Aorta (tissue), 5 donors: Measurements from ENCODE around the gene RNF115. TPM values are rescaled to one million over a fixed set of nuclear protein-coding genes. Genes with fewer than 3 reads are reported as not detected.
"Not testable (repeated sequence)": the region's sequence is repeated elsewhere in the genome, so short reads cannot be mapped to it uniquely, and the experiment has no call there.

ENCODE experiments used
- ATAC-seq: fragments of 200-7000 bp; cut with Tn5 transposase; one replicate; pipeline ENCODE4 v1.9.1; 2022; ENCODE audit warnings: moderate library complexity; ENCODE audit not compliant: low FRiP score
- DNase-seq, 2 donors: peaks; one replicate each; pipeline ENCODE4 v3.0.0-alpha.2; 2020
- H3K27ac ChIP-seq, 2 donors: one replicate each; pipeline ENCODE4 v1.5.1; 2013; ENCODE audit warnings: low read length in 2 of 2, mild to moderate bottlenecking in 2 of 2, moderate library complexity in 2 of 2, control low read depth in 1 of 2, inconsistent platforms in 1 of 2, low read depth in 1 of 2
- H3K27me3 ChIP-seq, 2 donors: one replicate each; pipeline ENCODE4 v1.6.1; 2013; ENCODE audit warnings: control low read depth in 1 of 2, low read length in 1 of 2, mild to moderate bottlenecking in 1 of 2, moderate library complexity in 1 of 2; ENCODE audit not compliant: insufficient read depth in 2 of 2, control insufficient read depth in 1 of 2
- H3K36me3 ChIP-seq, 2 donors: one replicate each; pipeline ENCODE4 v1.6.1; 2013; ENCODE audit warnings: control low read depth in 1 of 2, low read length in 1 of 2, mild to moderate bottlenecking in 1 of 2; ENCODE audit not compliant: insufficient read depth in 2 of 2, control insufficient read depth in 1 of 2
- H3K4me1 ChIP-seq, 2 donors: one replicate each; pipeline ENCODE4 v1.6.1; 2013; ENCODE audit warnings: low read length in 2 of 2, control low read depth in 1 of 2, mild to moderate bottlenecking in 1 of 2, moderate library complexity in 1 of 2; ENCODE audit not compliant: insufficient read depth in 2 of 2, control insufficient read depth in 1 of 2
- H3K4me3 ChIP-seq, 2 donors: one replicate each; pipeline ENCODE4 v1.5.1; 2013; ENCODE audit warnings: low read length in 2 of 2, control low read depth in 1 of 2, mild to moderate bottlenecking in 1 of 2
- H3K9me3 ChIP-seq: one replicate; pipeline ENCODE4 v1.6.1; 2013; ENCODE audit warnings: mild to moderate bottlenecking, low read length; ENCODE audit not compliant: control insufficient read depth
- WGBS, 2 donors: extraction: QIAGEN DNeasy Blood & Tissue Kit; methylation state at CpG; one replicate each; pipeline ENCODE4 v1.1.7; 2013; 5-methylcytosine and 5-hydroxymethylcytosine counted together
- intact Hi-C, 2 donors: fragments of 100-400 bp; cut with DNase I; formaldehyde crosslinking; loops; one replicate each; pipeline versions ENCODE4 v1.14.2 to v1.15.0; 2022
- polyA plus RNA-seq, 2 donors: library from polyadenylated mRNA; stranded (reverse); fragments of 200-250 nt; gene quantifications; one replicate each; pipeline ENCODE4 v1.2.3, GENCODE V29; 2013
- total RNA-seq, 2 donors: library from RNA; stranded (reverse); fragmentation: NEBNext Ultra II Directional; extraction: Animal tissue kit (Norgen Biotek cat#: 25700); gene quantifications; one replicate each; pipeline ENCODE4 v1.2.1, GENCODE V29; 2021
- donor health status: healthy with polysubstance abuse.
- donor health status: Bipolar disorder and iron deficiency.
- donor health status: DM: no; HTN: no; CAD: no.
- donor health status: DM: no; HTN: no; CAD: no.
- donor health status: DM: yes; HTN: yes; CAD: no.

Gene RNF115
- total and polyA plus RNA-seq, 4 donors = 13.3 to 60.3 (median 22.1) TPM

DNA sequence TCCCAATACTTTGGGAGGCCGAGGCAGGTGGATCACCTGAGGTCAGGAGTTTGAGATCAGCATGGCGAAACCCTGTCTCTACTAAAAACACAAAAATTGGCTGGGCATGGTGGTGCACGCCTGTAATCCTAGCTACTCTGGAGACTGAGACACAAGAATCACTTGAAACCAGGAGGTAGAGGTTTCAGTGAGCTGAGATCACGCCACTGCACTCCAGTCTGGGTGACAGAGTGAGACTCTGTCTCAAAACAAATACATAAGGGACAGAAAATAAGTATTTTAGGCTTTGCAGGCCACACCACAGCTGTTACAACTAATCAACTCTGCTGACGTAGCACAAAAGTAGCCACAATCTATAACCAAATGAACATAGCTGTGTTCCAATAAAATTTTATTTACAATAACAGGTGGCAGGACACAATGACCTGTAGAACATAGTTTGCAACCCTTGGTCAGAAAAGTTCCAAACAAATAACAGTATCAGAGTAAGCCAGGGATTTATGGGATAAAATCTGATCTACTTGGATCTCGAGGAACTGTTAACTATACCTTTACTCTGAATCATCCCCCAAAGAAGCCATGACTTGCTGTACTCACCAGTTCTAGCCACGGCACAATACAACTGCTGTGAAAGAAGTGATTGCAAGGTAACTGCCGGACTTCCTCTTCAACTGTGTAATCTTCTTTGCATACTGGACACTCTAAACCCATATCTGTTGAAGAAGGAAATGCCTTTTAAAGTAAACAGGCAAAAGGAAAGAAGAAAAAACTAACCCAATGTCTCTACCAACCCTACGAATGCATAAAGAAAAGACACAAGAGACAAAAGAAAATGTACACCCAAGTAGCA, 76.3 kb downstream of the RNF115 start:
- H3K4me3 ChIP-seq = no peak overlapping the region
- no peak for ATAC-seq
- H3K4me1 ChIP-seq = no peaks in the 10 kb centered on the region
- H3K27me3 ChIP-seq = no peaks in the 10 kb centered on the region
- no peaks in the 10 kb centered on the region for H3K9me3 ChIP-seq
- peaks cover 9 to 11% of the 10 kb centered on the region in 2 donors for H3K36me3 ChIP-seq
- WGBS, 2 donors = 94 to 97% methylated on average over 9 of the region's 9 CpGs
- intact Hi-C loops = no loop called here
- no peak overlapping the region for H3K27ac ChIP-seq
- no peak for DNase-seq

DNA sequence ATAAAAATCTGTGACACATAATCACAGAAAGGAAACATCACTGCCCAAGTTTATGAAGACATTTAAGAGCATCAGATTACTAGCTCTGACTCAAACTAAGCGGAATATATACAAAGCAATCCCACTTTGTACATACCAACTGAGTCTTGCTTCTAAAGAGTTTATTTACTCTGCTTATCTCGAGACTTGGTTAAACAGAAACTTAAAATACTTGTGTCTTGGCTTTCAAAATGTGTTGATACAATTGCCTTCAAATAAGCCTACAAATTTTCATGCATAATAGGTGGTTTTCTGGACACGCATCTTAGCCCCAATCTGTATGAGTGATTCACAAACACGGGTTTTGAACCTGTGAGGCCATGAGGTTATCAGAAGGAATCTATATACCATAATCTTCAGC, 83.6 kb downstream of the RNF115 start:
- DNase-seq (no peak), ATAC-seq (no peak)
- Histone ChIP-seq H3K27ac (no peak overlapping the region), H3K9me3 (no peaks in the 10 kb centered on the region), H3K4me1 (peaks cover 0 to 2% of the 10 kb centered on the region in 2 donors), H3K36me3 (peaks cover 0 to 6% of the 10 kb centered on the region in 2 donors), H3K4me3 (no peak overlapping the region), H3K27me3 (no peaks in the 10 kb centered on the region)
- intact Hi-C loops = no loop called here
- 11 to 15% methylated on average over 4 of the region's 4 CpGs for WGBS, 2 donors

DNA sequence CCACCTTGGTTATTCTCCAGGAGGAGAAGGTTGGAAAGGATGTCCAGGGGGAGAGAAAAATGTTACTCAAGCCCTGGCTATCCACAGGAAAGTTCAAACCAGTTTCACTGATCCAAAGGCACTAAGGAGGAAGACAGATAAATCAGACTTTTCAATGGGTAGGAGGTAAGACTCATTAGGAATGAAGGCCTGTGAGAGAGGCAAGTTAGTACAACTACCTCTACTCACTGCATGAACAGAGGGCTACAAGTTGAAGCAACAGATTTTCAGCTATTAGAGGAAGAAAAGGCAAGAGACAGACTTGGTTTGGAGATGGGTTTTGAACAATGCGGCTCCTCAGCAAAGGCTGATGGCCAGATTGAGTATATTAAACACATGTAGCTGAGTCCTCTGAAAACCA, 87.7 kb downstream of the RNF115 start:
- Histone ChIP-seq H3K4me3 (no peak overlapping the region), H3K27ac (no peak overlapping the region), H3K4me1 (peaks cover 0 to 2% of the 10 kb centered on the region in 2 donors), H3K27me3 (no peaks in the 10 kb centered on the region), H3K36me3 (no peaks in the 10 kb centered on the region), H3K9me3 (no peaks in the 10 kb centered on the region)
- intact Hi-C loops = no loop called here
- DNase-seq = no peak
- no peak for ATAC-seq
- WGBS, 2 donors = 95 to 100% methylated on average over 1 of the region's 1 CpG

DNA sequence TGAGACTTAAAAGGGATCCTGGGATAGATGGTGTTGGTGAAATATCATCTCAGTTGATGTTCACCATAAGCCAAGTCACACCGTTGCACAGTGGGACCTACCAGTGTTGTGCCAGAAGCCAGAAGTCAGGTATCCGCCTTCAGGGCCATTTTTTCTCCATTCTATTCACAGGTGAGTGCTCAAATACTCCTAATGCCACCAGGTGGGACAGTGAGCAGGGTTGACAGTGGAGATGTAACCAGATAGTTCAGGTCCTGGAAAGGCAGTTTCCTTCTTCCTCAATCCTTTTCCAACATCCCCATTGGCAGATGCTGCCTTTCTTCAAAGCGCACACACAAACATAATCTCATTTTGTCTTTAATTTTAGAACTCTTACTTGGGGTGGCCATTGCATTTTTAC, 93.0 kb downstream of the RNF115 start:
- H3K27ac ChIP-seq = no peak overlapping the region
- ATAC-seq (no peak), DNase-seq (no peak)
- 94 to 97% methylated on average over 3 of the region's 3 CpGs for WGBS, 2 donors
- intact Hi-C loops = no loop called here
- H3K36me3 ChIP-seq = no peaks in the 10 kb centered on the region
- H3K27me3 ChIP-seq = no peaks in the 10 kb centered on the region
- no peak overlapping the region for H3K4me3 ChIP-seq
- H3K4me1 ChIP-seq = no peaks in the 10 kb centered on the region
- H3K9me3 ChIP-seq = no peaks in the 10 kb centered on the region

DNA sequence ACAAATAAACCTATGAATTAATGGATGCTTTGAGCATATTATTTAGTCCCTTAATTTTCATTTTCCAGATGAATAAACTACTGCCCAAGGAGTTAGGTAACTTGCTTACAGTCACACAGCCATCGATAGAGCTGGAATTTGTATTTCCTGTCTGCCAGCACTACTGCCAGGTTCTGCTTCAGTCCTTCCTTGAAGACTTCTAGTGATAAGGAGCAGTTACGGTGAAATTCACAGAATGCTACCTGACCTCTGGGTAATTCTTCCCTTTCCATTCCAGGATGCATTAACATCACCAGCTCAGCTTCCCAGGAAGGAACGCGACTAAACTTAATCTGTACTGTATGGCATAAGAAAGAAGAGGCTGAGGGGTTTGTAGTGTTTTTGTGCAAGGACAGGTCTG, 93.4 kb downstream of the RNF115 start:
- WGBS, 2 donors = 79 to 82% methylated on average over 4 of the region's 4 CpGs
- ATAC-seq (no peak), DNase-seq (no peak)
- H3K36me3 ChIP-seq = no peaks in the 10 kb centered on the region
- intact Hi-C loops = no loop called here
- H3K27ac ChIP-seq = no peak overlapping the region
- H3K27me3 ChIP-seq = no peaks in the 10 kb centered on the region
- no peak overlapping the region for H3K4me3 ChIP-seq
- H3K4me1 ChIP-seq = no peaks in the 10 kb centered on the region
- no peaks in the 10 kb centered on the region for H3K9me3 ChIP-seq

DNA sequence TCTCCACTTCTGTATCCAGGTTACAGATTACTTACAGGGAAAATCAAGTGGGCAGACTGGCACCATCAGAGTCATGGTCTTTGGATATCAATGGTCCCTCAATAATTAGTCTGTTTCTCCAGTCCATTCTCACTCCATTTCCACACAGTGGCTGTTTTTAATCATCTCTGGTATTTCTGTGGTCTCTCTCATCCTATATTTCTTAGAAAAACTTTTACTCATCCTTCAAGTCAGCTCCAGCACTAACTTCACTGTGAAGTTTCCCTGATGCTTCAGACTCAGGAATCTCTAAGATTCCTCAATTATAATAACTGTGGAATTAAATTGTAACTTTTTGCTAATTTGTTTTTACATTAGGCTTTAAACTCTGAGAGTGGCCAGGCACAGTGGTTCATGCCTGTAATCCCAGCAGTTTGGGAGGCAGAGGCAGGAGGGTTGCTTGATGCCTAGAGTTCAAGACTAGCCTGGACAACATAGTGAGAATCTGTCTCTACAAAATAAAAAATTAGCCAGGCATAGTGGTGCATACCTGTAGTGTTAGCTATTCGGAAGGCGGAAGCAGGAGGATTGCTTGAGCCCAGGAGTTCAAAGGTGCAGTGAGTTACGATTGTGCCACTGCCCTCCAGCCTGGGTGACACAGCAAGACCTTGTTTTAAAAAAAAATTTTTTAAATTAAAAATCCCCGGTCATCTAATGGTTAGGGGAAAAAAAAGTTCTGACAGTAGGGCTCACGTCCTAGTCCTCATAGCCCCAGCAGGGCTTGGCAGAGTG, 94.0 kb downstream of the RNF115 start:
- H3K36me3 ChIP-seq = no peaks in the 10 kb centered on the region
- H3K4me3 ChIP-seq = no peak overlapping the region
- H3K9me3 ChIP-seq = no peaks in the 10 kb centered on the region
- no peaks in the 10 kb centered on the region for H3K27me3 ChIP-seq
- no peaks in the 10 kb centered on the region for H3K4me1 ChIP-seq
- DNase-seq = no peak
- no peak for ATAC-seq
- intact Hi-C loops = no loop called here
- no peak overlapping the region for H3K27ac ChIP-seq
- WGBS, 2 donors = 88 to 91% methylated on average over 5 of the region's 5 CpGs

DNA sequence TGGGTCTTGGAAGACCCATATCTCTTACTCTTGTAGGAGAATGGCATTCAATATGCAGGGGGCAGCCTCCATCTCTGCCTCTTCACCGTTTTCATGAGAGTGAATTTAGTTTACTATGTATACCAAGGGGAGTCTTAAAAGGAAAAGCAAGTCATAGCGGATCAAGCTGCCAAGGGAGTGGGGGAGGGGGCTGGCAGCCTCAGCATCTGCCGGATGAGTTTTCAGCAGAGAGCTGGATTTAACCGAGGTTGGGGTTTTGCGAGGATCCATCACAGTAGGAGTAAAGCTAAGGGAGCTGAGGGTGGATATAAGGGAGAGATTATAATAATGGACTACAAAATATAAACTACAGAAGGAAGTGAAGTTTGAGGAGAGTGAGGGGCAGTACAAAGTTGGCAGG, 94.7 kb downstream of the RNF115 start:
- H3K9me3 ChIP-seq = no peaks in the 10 kb centered on the region
- DNase-seq (no peak), ATAC-seq (no peak)
- H3K4me1 ChIP-seq = no peaks in the 10 kb centered on the region
- H3K36me3 ChIP-seq = no peaks in the 10 kb centered on the region
- H3K27ac ChIP-seq = no peak overlapping the region
- intact Hi-C loops = no loop called here
- H3K4me3 ChIP-seq = no peak overlapping the region
- 18 to 39% methylated on average over 5 of the region's 5 CpGs for whole genome bisulfite sequencing, 2 donors
- no peaks in the 10 kb centered on the region for H3K27me3 ChIP-seq

DNA sequence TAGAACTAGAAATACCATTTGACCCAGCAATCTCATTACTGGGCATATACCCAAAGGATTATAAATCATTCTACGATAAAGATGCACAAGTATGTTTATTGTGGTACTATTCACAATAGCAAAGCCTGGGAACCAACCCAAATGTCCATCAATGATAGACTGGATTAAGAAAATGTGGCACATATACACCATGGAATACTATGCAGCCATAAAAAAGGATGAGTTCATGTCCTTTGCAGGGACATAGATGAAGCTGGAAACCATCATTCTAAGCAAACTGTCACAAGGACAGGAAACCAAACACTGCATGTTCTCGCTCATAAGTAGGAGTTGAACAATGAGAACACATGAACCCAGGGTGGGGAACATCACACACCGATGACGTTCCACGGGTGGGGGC, 97.7 kb downstream of the RNF115 start:
- 96 to 98% methylated on average over 5 of the region's 5 CpGs for WGBS, 2 donors
- DNase-seq, H3K4me1 ChIP-seq, H3K27ac ChIP-seq, H3K27me3 ChIP-seq, H3K36me3 ChIP-seq, intact Hi-C loops, H3K4me3 ChIP-seq, H3K9me3 ChIP-seq, ATAC-seq: not testable (repeated sequence)
